PC-9 (cell line): Measurements from ENCODE around the gene CNOT6L. TPM values are rescaled to one million over a fixed set of nuclear protein-coding genes. Genes with fewer than 3 reads are reported as not detected.
A peak's percentile ranks its signal among the peaks of the same experiment; 100 is the strongest.

Experiments
- BruUV-seq: library from RNA; stranded (reverse); fragments of 400-500 nt; replicated peaks from 2 replicates; lab custom pipeline; 2021; lab: Mats Ljungman, UMichigan
- CTCF ChIA-PET: fragments of 300-600 bp; sonication (Branson Sonifier 250); formaldehyde crosslinking; loops from one replicate; lab custom pipeline; 2022; ENCODE audit warnings: antibody characterized with exemption; lab: Charles Lee
- POLR2A ChIA-PET: fragments of 300-600 bp; sonication (Branson Sonifier 250); formaldehyde crosslinking; loops from one replicate; lab custom pipeline; 2022; ENCODE audit warnings: antibody characterized with exemption; ENCODE audit not compliant: unreplicated experiment; lab: Charles Lee
- DNase-seq, 2 experiments: peaks; one replicate each; pipeline versions ENCODE4 v3.0.0 to v3.0.0-alpha.2; 2015 to 2022; ENCODE audit warnings: mixed read lengths in 1 of 2
- H2AFZ ChIP-seq: fragments of 200-600 bp; sonication (generic); 2 replicates; pipeline ENCODE4 v1.8.1; 2017; ENCODE audit warnings: antibody characterized with exemption
- H3F3A ChIP-seq: fragments of 200-600 bp; sonication (generic); 2 replicates; pipeline ENCODE4 v1.8.1; 2017; ENCODE audit warnings: antibody characterized with exemption, mild to moderate bottlenecking, low read depth; ENCODE audit not compliant: insufficient read depth
- H3K27ac ChIP-seq: fragments of 200-600 bp; sonication (generic); 2 replicates; pipeline ENCODE4 v1.6.1; 2016; ENCODE audit warnings: mixed run types
- H3K27me3 ChIP-seq: fragments of 200-600 bp; sonication (generic); 2 replicates; pipeline ENCODE4 v1.6.1; 2016; ENCODE audit warnings: low read depth, mixed run types; ENCODE audit not compliant: insufficient read depth
- H3K36me3 ChIP-seq: fragments of 200-600 bp; sonication (generic); 2 replicates; pipeline ENCODE4 v1.6.1; 2016; ENCODE audit warnings: low read depth, mixed run types
- H3K4me1 ChIP-seq: fragments of 200-600 bp; sonication (generic); replicated peaks from 2 replicates; pipeline ENCODE4 v1.6.1; 2016; ENCODE audit warnings: mixed run types; ENCODE audit not compliant: insufficient read depth
- H3K4me2 ChIP-seq: fragments of 200-600 bp; sonication (generic); 2 replicates; pipeline ENCODE4 v1.6.1; 2017; ENCODE audit warnings: mixed run types
- H3K4me3 ChIP-seq: fragments of 200-600 bp; sonication (generic); 2 replicates; pipeline ENCODE4 v1.6.1; 2016; ENCODE audit warnings: mixed run types
- H3K79me2 ChIP-seq: fragments of 200-600 bp; sonication (generic); 2 replicates; pipeline ENCODE4 v1.6.1; 2017; ENCODE audit warnings: low read depth, mixed run types
- H3K9me2 ChIP-seq: fragments of 200-600 bp; sonication (generic); 2 replicates; pipeline ENCODE4 v1.8.1; 2017; ENCODE audit warnings: mild to moderate bottlenecking; ENCODE audit not compliant: insufficient read depth
- H3K9me3 ChIP-seq: fragments of 200-600 bp; sonication (generic); 2 replicates; pipeline ENCODE4 v1.8.1; 2016; ENCODE audit warnings: low read depth; ENCODE audit not compliant: insufficient read depth
- H4K20me1 ChIP-seq: fragments of 200-600 bp; sonication (generic); 2 replicates; pipeline ENCODE4 v1.8.1; 2017; ENCODE audit not compliant: insufficient read depth
- CTCF ChIP-seq: fragments of 200-600 bp; sonication (generic); conservative IDR thresholded peaks from 2 replicates; pipeline ENCODE4 v1.6.1; 2017; ENCODE audit warnings: mixed run types, antibody characterized with exemption, mild to moderate bottlenecking, moderate library complexity
- EZH2 ChIP-seq: fragments of 200-600 bp; sonication (generic); IDR thresholded peaks from 2 replicates; pipeline ENCODE4 v1.8.0; 2017; ENCODE audit warnings: antibody characterized with exemption, low read depth
- intact Hi-C: fragments of 100-400 bp; cut with micrococcal nuclease; formaldehyde crosslinking; loops from one replicate; pipeline ENCODE4 v1.10.0; 2022; ENCODE audit not compliant: unreplicated experiment
- total RNA-seq: library from RNA; stranded (reverse); gene quantifications from 2 replicates; pipeline ENCODE4 v1.2.3, GENCODE V29; 2021

CNOT6L gene
- total RNA-seq, 1 experiment from 2014 or later = 26.7 TPM

DNA sequence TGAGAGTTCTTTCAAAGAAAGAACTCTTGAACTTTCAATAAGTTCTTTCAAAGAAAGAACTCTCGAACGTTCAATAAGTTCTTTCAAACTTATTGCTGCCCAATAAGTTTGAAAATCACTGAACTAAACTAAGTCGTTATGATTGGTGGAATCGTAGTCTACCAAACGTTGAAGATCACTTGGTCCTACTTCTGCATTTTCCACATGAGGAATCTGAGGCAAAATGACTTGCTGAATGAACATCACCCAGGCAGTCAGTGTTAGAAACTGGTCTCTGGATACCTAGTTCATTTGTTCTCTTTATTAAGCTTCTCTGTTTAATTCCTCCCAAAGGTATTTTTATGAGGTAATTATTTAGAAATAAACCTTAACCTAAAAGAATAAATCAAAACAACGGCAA is 7.1 kb upstream of the CNOT6L start:
- no peak overlapping the region for H2AFZ ChIP-seq
- H3K27me3 ChIP-seq = no peaks in the 10 kb centered on the region
- no peak overlapping the region for H3K4me2 ChIP-seq
- CTCF ChIA-PET = no interaction called here
- H3K4me1 ChIP-seq = peaks cover 2% of the 10 kb centered on the region; the same call in 1 of the 2 replicates
- no peak overlapping the region for H3K27ac ChIP-seq
- no peaks in the 10 kb centered on the region for H4K20me1 ChIP-seq
- H3K9me2 ChIP-seq = no peaks in the 10 kb centered on the region
- POLR2A ChIA-PET = no interaction called here
- no peaks in the 10 kb centered on the region for H3K36me3 ChIP-seq
- DNase-seq = no peak
- no TSS peak for BruUV-seq
- H3K4me3 ChIP-seq = no peak overlapping the region
- no peak for TF ChIP-seq CTCF
- TF ChIP-seq EZH2 = no peak
- intact Hi-C loops = no loop called here
- no peaks in the 10 kb centered on the region for H3K9me3 ChIP-seq
- no peaks in the 10 kb centered on the region for H3K79me2 ChIP-seq
- no peaks in the 10 kb centered on the region for H3F3A ChIP-seq

GRCh38 chr4:77821775-77822174 is 2.6 kb upstream of the CNOT6L start:
- ChIA-PET CTCF (no interaction called here), POLR2A (no interaction called here)
- no peaks in the 10 kb centered on the region for H3K9me2 ChIP-seq
- no peak overlapping the region for H3K4me3 ChIP-seq
- intact Hi-C loops = no loop called here
- H3K79me2 ChIP-seq = peaks cover 15% of the 10 kb centered on the region
- H3K4me1 ChIP-seq = peaks cover 17% of the 10 kb centered on the region
- DNase-seq = no peak
- H3K36me3 ChIP-seq = no peaks in the 10 kb centered on the region
- no peaks in the 10 kb centered on the region for H3K9me3 ChIP-seq
- TF ChIP-seq CTCF (no peak), EZH2 (no peak)
- no peaks in the 10 kb centered on the region for H3K27me3 ChIP-seq
- no peak overlapping the region for H3K4me2 ChIP-seq
- no TSS peak for BruUV-seq
- H4K20me1 ChIP-seq = no peaks in the 10 kb centered on the region; the same call in 1 of the 2 replicates
- H3F3A ChIP-seq = peaks cover 24% of the 10 kb centered on the region
- H2AFZ ChIP-seq = no peak overlapping the region
- no peak overlapping the region for H3K27ac ChIP-seq

GRCh38 chr4:77820649-77821561 is 1.7 kb upstream of the CNOT6L start:
- Histone ChIP-seq H3K4me2 (peak overlapping the region; percentile 88), H3K4me3 (peak overlapping the region; percentile 90), H3F3A (peaks cover 24% of the 10 kb centered on the region), H3K36me3 (no peaks in the 10 kb centered on the region), H3K4me1 (peaks cover 19% of the 10 kb centered on the region), H3K9me3 (no peaks in the 10 kb centered on the region), H4K20me1 (no peaks in the 10 kb centered on the region; the same call in 1 of the 2 replicates), H2AFZ (peak overlapping the region; percentile 99), H3K27me3 (no peaks in the 10 kb centered on the region), H3K9me2 (no peaks in the 10 kb centered on the region), H3K79me2 (peaks cover 23% of the 10 kb centered on the region), H3K27ac (peak overlapping the region; percentile 64)
- ChIA-PET POLR2A (interaction anchor here (0.6 kb wide), 1 partner anchor 29 kb away, joined by 3 read pairs; no protein-coding TSS in a partner anchor), CTCF (no interaction called here)
- no peak for DNase-seq
- TF ChIP-seq EZH2 = no peak
- intact Hi-C loops = no loop called here
- BruUV-seq = TSS peak; percentile 87
